GM19023 (cell line): ENCODE results near the gene RNF227.
"Not testable (repeated sequence)": the region's sequence is repeated elsewhere in the genome, so short reads cannot be mapped to it uniquely, and the experiment has no call there.

ENCODE experiments used
- ATAC-seq: cut with Tn5 transposase; IDR thresholded peaks from one replicate; pipeline ENCODE4 v1.9.1; 2021; ENCODE audit warnings: mild to moderate bottlenecking, moderate library complexity; ENCODE audit not compliant: unreplicated experiment

Gene RNF227

GRCh38 chr17:7915611-7916384, at the start of gene RNF227:
RNF227 (minus strand) TSS chr17:7916289; CDS start chr17:7916195, 94 bp downstream.
- peak; percentile 81 for ATAC-seq

GRCh38 chr17:7961421-7961820, 45.3 kb upstream of the RNF227 start:
- ATAC-seq, result no peak

- ATAC-seq, result no peak
Observed at GRCh38 chr17:7959503-7960253, 43.6 kb upstream of the RNF227 start.

GRCh38 chr17:7956228-7956965, 40.3 kb upstream of the RNF227 start:
- ATAC-seq, result no peak

- no peak for ATAC-seq
Observed at GRCh38 chr17:7955414-7956227, 39.5 kb upstream of the RNF227 start.

GRCh38 chr17:7953266-7953665, 37.2 kb upstream of the RNF227 start:
- ATAC-seq, result not testable (repeated sequence)

- ATAC-seq, result no peak
Observed at GRCh38 chr17:7951143-7951792, 35.2 kb upstream of the RNF227 start.

- no peak for ATAC-seq
Observed at GRCh38 chr17:7950578-7950977, 34.5 kb upstream of the RNF227 start.

- no peak for ATAC-seq
Observed at GRCh38 chr17:7947651-7948050, 31.6 kb upstream of the RNF227 start.

GRCh38 chr17:7946441-7946840, 30.4 kb upstream of the RNF227 start:
- ATAC-seq, result no peak

GRCh38 chr17:7945651-7946050, 29.6 kb upstream of the RNF227 start:
- ATAC-seq, result no peak

- ATAC-seq, result no peak
Observed at GRCh38 chr17:7944326-7944725, 28.2 kb upstream of the RNF227 start.

GRCh38 chr17:7943291-7943690, 27.2 kb upstream of the RNF227 start:
- ATAC-seq, result no peak

- ATAC-seq, result no peak
Observed at GRCh38 chr17:7940743-7941142, 24.7 kb upstream of the RNF227 start.

GRCh38 chr17:7940034-7940433, 23.9 kb upstream of the RNF227 start:
- no peak for ATAC-seq

- ATAC-seq, result no peak
Observed at GRCh38 chr17:7935859-7936258, 19.8 kb upstream of the RNF227 start.

GRCh38 chr17:7932949-7933348, 16.9 kb upstream of the RNF227 start:
- no peak for ATAC-seq

- ATAC-seq, result peak; percentile 8
Observed at GRCh38 chr17:7932483-7932891, 16.4 kb upstream of the RNF227 start.

GRCh38 chr17:7931709-7932482, 15.8 kb upstream of the RNF227 start, which contains the start of the genes CNTROB and TRAPPC1:
CNTROB (plus strand) TSS chr17:7932206; CDS start chr17:7933080, 874 bp downstream.
TRAPPC1 (minus strand) TSS chr17:7931946; CDS start chr17:7931829, 117 bp downstream.
- peak; percentile 95 for ATAC-seq
